ENCODE results near the gene SCLT1. TPM values are rescaled to one million over a fixed set of nuclear protein-coding genes. Genes with fewer than 3 reads are reported as not detected.

The SCLT1 gene
- total and polyA plus RNA-seq, 2 of the 8 experiments (the other 6 are each of a cell fraction or from before 2014, with no cell fraction given), result 4.8 to 13.1 TPM

DNA sequence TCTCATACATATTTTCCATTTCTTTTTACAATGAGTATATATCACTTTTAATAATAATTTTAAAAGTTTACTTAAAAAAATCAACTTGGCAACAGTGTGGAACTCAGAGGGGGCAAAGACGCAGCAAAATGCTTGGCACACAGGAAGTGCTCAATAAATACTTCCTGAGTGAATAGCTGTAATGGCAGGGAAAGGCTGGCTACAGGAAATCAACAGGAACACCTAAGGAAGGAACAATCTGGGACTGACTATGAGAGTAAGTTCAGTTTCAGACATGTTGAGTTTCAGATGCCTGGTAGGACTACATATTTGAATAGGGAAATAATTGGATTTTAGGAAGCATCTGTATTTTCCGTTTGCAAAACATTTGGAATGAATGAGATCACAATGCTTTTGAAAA, 137.6 kb downstream of the SCLT1 start:
- H2AK5ac ChIP-seq (ENCODE audit: low read depth, low read length), result no peak overlapping the region
- 91% methylated on average over 2 of the region's 2 CpGs; no CpG with 5 or more reads in 1 of the 2 experiments for WGBS, 2 experiments (ENCODE audit: extremely low coverage in 1 of 2, insufficient coverage in 1 of 2, insufficient read length in 1 of 2, insufficient replicate concordance in 2 of 2, low coverage in 1 of 2, low lambda C conversion rate in 2 of 2, missing lambda C conversion rate in 1 of 2)
- H3K4me3 ChIP-seq (ENCODE audit: extremely low read depth in 1 of 4, insufficient read depth in 2 of 4, low read depth in 3 of 4, low read length in 4 of 4), result no peak overlapping the region
- H3K23me2 ChIP-seq (ENCODE audit: low read depth, low read length), result no peaks in the 10 kb centered on the region
- no peaks in the 10 kb centered on the region for H3K36me3 ChIP-seq (ENCODE audit: control insufficient read depth in 2 of 4, insufficient read depth in 4 of 4, low read length in 3 of 4)
- no peaks in the 10 kb centered on the region for H3K79me2 ChIP-seq (ENCODE audit: control insufficient read depth in 1 of 2, insufficient read depth in 2 of 2, low read length in 2 of 2)
- ChIA-PET POLR2A (ENCODE audit: partially characterized antibody) (no interaction called here), CTCF (ENCODE audit: partially characterized antibody) (no interaction called here)
- H4K8ac ChIP-seq (ENCODE audit: extremely low read depth, insufficient read depth, low read length), result no peak overlapping the region
- DNase-seq (ENCODE audit: low read depth in 1 of 2, low spot score in 2 of 2) (no peak), FAIRE-seq (no peak)
- no peak overlapping the region for H3K14ac ChIP-seq (ENCODE audit: insufficient read length)
- H3K4me2 ChIP-seq (ENCODE audit: insufficient read depth in 1 of 2, low read depth in 2 of 2, low read length in 2 of 2), result no peak overlapping the region
- H2BK15ac ChIP-seq (ENCODE audit: low read length), result no peak overlapping the region
- H3K79me1 ChIP-seq (ENCODE audit: low read depth, low read length), result no peaks in the 10 kb centered on the region
- H3K4me1 ChIP-seq (replicated peaks in 1 of 4; ENCODE audit: control insufficient read depth in 3 of 4, insufficient read depth in 4 of 4, low read length in 3 of 4), result no peaks in the 10 kb centered on the region
- H3K23ac ChIP-seq (ENCODE audit: insufficient read length), result no peak overlapping the region
- H4K20me1 ChIP-seq (replicated peaks in 1 of 2; ENCODE audit: control insufficient read depth in 1 of 2, insufficient read depth in 2 of 2, low read length in 2 of 2), result no peaks in the 10 kb centered on the region
- H3K27me3 ChIP-seq (replicated peaks in 1 of 4; ENCODE audit: control insufficient read depth in 3 of 4, extremely low read depth in 1 of 4, insufficient read depth in 3 of 4, low read length in 3 of 4), result no peaks in the 10 kb centered on the region
- no peak overlapping the region for H3K9ac ChIP-seq (replicated peaks in 1 of 4; ENCODE audit: extremely low read depth in 1 of 4, low read depth in 3 of 4, low read length in 3 of 4)
- H3K4ac ChIP-seq (replicated peaks; ENCODE audit: insufficient read length, low read depth, low read length), result no peak overlapping the region
- H2BK12ac ChIP-seq (ENCODE audit: low read depth, low read length), result no peak overlapping the region
- no peak overlapping the region for H2BK20ac ChIP-seq (ENCODE audit: low read length)
- H4K91ac ChIP-seq (replicated peaks; ENCODE audit: insufficient read length, low read length), result no peak overlapping the region
- H2BK5ac ChIP-seq (ENCODE audit: low read depth, low read length), result no peak overlapping the region
- H3K9me3 ChIP-seq (ENCODE audit: insufficient read depth in 2 of 2, low read depth in 1 of 2, low read length in 1 of 2), result no peaks in the 10 kb centered on the region
- no peak overlapping the region for H3K18ac ChIP-seq (ENCODE audit: extremely low read depth, low read length)
- H3K56ac ChIP-seq (replicated peaks; ENCODE audit: insufficient read length, low read depth, low read length), result no peak overlapping the region
- H2AFZ ChIP-seq (ENCODE audit: low read length), result no peak overlapping the region
- no peak overlapping the region for H2BK120ac ChIP-seq (replicated peaks; ENCODE audit: low read depth, low read length)
- H4K5ac ChIP-seq (ENCODE audit: insufficient read length, low read depth, low read length), result no peak overlapping the region
- H3K27ac ChIP-seq (ENCODE audit: low read depth, low read length), result no peak overlapping the region
- TF ChIP-seq SP2 (IDR thresholded peaks at IDR 0.05; ENCODE audit: low read length) (no peak), NANOG (IDR thresholded peaks at IDR 0.05; ENCODE audit: insufficient read depth, low read depth, low read length, poor library complexity, severe bottlenecking) (no peak), CBX8 (IDR thresholded peaks at IDR 0.05; ENCODE audit: borderline replicate concordance, low read depth, low read length) (no peak), POLR2AphosphoS5 (IDR thresholded peaks at IDR 0.05; ENCODE audit: low read depth, low read length) (no peak), CREB1 (IDR thresholded peaks at IDR 0.05) (no peak), PHF8 (conservative IDR thresholded peaks at IDR 0.05; ENCODE audit: low read depth, low read length) (no peak), GABPA (IDR thresholded peaks at IDR 0.05; ENCODE audit: borderline replicate concordance, insufficient read depth, low read length) (no peak), SIN3A (conservative IDR thresholded peaks at IDR 0.05 in 1 of 2, IDR thresholded peaks at IDR 0.05 in 1 of 2; ENCODE audit: low read depth in 1 of 2, low read length in 2 of 2) (no peak), JUN (IDR thresholded peaks at IDR 0.05; ENCODE audit: low read depth, low read length) (no peak)
- TF ChIP-seq, protein P1, sequence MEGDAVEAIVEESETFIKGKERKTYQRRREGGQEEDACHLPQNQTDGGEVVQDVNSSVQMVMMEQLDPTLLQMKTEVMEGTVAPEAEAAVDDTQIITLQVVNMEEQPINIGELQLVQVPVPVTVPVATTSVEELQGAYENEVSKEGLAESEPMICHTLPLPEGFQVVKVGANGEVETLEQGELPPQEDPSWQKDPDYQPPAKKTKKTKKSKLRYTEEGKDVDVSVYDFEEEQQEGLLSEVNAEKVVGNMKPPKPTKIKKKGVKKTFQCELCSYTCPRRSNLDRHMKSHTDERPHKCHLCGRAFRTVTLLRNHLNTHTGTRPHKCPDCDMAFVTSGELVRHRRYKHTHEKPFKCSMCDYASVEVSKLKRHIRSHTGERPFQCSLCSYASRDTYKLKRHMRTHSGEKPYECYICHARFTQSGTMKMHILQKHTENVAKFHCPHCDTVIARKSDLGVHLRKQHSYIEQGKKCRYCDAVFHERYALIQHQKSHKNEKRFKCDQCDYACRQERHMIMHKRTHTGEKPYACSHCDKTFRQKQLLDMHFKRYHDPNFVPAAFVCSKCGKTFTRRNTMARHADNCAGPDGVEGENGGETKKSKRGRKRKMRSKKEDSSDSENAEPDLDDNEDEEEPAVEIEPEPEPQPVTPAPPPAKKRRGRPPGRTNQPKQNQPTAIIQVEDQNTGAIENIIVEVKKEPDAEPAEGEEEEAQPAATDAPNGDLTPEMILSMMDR (IDR thresholded peaks at IDR 0.05; ENCODE audit: control extremely low read depth in 1 of 3, insufficient read depth in 1 of 3, low read depth in 1 of 3, low read length in 3 of 3), result no peak

All from H1 (cell line).